ENCODE measurements around the gene RAD51C. TPM values are rescaled to one million over a fixed set of nuclear protein-coding genes. Genes with fewer than 3 reads are reported as not detected.
"Not testable (repeated sequence)": the region's sequence is repeated elsewhere in the genome, so short reads cannot be mapped to it uniquely, and the experiment has no call there.

Gene RAD51C
- total RNA-seq, 2 donors from 2014 or later, result 18.0 to 26.5 TPM

- Mint-ChIP-seq H3K27me3 (ENCODE audit: insufficient read depth) (no peaks in the 10 kb centered on the region), H3K9me3 (peaks cover under 1% of the 10 kb centered on the region), H3K27ac (no peak overlapping the region), H3K36me3 (ENCODE audit: low read depth) (no peaks in the 10 kb centered on the region), H3K4me1 (no peaks in the 10 kb centered on the region), H3K4me3 (no peak overlapping the region)
- Histone ChIP-seq H3K9ac (ENCODE audit: extremely low read depth, low read length, poor library complexity, severe bottlenecking) (no peak overlapping the region), H3K4me3 (ENCODE audit: low read length) (no peak overlapping the region), H3K27me3 (ENCODE audit: control insufficient read depth, insufficient read depth, low read length, poor library complexity, severe bottlenecking) (no peaks in the 10 kb centered on the region), H3K4me1 (ENCODE audit: control insufficient read depth, insufficient read depth, low read length) (no peaks in the 10 kb centered on the region), H3K9me3 (ENCODE audit: control insufficient read depth, low read length) (no peaks in the 10 kb centered on the region), H3K27ac (ENCODE audit: low read depth, low read length) (no peak overlapping the region), H3K36me3 (ENCODE audit: control insufficient read depth, insufficient read depth, low read length) (no peaks in the 10 kb centered on the region)
- WGBS, 2 experiments (ENCODE audit: insufficient coverage in 1 of 2, insufficient read length in 1 of 2), result 80 to 87% methylated on average over 1 to 4 of the region's 4 CpGs
- DNase-seq, result no peak
- TF ChIP-seq CTCF (conservative IDR thresholded peaks at IDR 0.05), result no peak
Observed at GRCh38 chr17:58686980-58687379, 5.4 kb upstream of the RAD51C start.

- Mint-ChIP-seq H3K36me3 (ENCODE audit: low read depth) (no peaks in the 10 kb centered on the region), H3K4me1 (peaks cover 9% of the 10 kb centered on the region), H3K9me3 (peaks cover 4% of the 10 kb centered on the region), H3K27me3 (ENCODE audit: insufficient read depth) (no peaks in the 10 kb centered on the region), H3K4me3 (no peak overlapping the region), H3K27ac (no peak overlapping the region)
- TF ChIP-seq CTCF (conservative IDR thresholded peaks at IDR 0.05), result no peak
- H3K9ac ChIP-seq (ENCODE audit: extremely low read depth, low read length, poor library complexity, severe bottlenecking), result no peak overlapping the region
- no peak for DNase-seq
- no peaks in the 10 kb centered on the region for H3K36me3 ChIP-seq (ENCODE audit: control insufficient read depth, insufficient read depth, low read length)
- H3K4me1 ChIP-seq (ENCODE audit: control insufficient read depth, insufficient read depth, low read length), result no peaks in the 10 kb centered on the region
- H3K9me3 ChIP-seq (ENCODE audit: control insufficient read depth, low read length), result no peaks in the 10 kb centered on the region
- no peak overlapping the region for H3K4me3 ChIP-seq (ENCODE audit: low read length)
- no peaks in the 10 kb centered on the region for H3K27me3 ChIP-seq (ENCODE audit: control insufficient read depth, insufficient read depth, low read length, poor library complexity, severe bottlenecking)
- H3K27ac ChIP-seq (ENCODE audit: low read depth, low read length), result no peak overlapping the region
- 80 to 100% methylated on average over 1 to 2 of the region's 2 CpGs for WGBS, 2 experiments (ENCODE audit: insufficient coverage in 1 of 2, insufficient read length in 1 of 2)
Observed at GRCh38 chr17:58688521-58688920, 3.9 kb upstream of the RAD51C start.

GRCh38 chr17:58690033-58690432 is 2.4 kb upstream of the RAD51C start:
- not testable (repeated sequence) for H3K27ac ChIP-seq (ENCODE audit: low read depth, low read length); H3K9me3 Mint-ChIP-seq; H3K36me3 Mint-ChIP-seq (ENCODE audit: low read depth); H3K27me3 ChIP-seq (ENCODE audit: control insufficient read depth, insufficient read depth, low read length, poor library complexity, severe bottlenecking); H3K4me3 ChIP-seq (ENCODE audit: low read length); H3K27ac Mint-ChIP-seq; H3K4me3 Mint-ChIP-seq; H3K4me1 ChIP-seq (ENCODE audit: control insufficient read depth, insufficient read depth, low read length); H3K9ac ChIP-seq (ENCODE audit: extremely low read depth, low read length, poor library complexity, severe bottlenecking); H3K36me3 ChIP-seq (ENCODE audit: control insufficient read depth, insufficient read depth, low read length); H3K27me3 Mint-ChIP-seq (ENCODE audit: insufficient read depth); H3K9me3 ChIP-seq (ENCODE audit: control insufficient read depth, low read length); DNase-seq
- 93 to 95% methylated on average over 5 of the region's 7 CpGs for WGBS, 2 experiments (ENCODE audit: insufficient coverage in 1 of 2, insufficient read length in 1 of 2)
- H3K4me1 Mint-ChIP-seq, result peaks cover 12% of the 10 kb centered on the region

GRCh38 chr17:58691701-58692238 is 632 bp upstream of the RAD51C start, which contains the start of gene TEX14:
TEX14 (minus strand) TSS chr17:58692045; CDS start chr17:58652001, 40,044 bp downstream.
- peaks cover 8% of the 10 kb centered on the region for H3K36me3 Mint-ChIP-seq (ENCODE audit: low read depth)
- peak within 1 kb of the TSS; percentile 21 for H3K27ac ChIP-seq (ENCODE audit: low read depth, low read length)

More at GRCh38 chr17:58691701-58692238, 632 bp upstream of the RAD51C start, which contains the start of gene TEX14:
- Mint-ChIP-seq H3K4me1 (peaks cover 12% of the 10 kb centered on the region), H3K27ac (peak within 1 kb of the TSS; percentile 69), H3K27me3 (ENCODE audit: insufficient read depth) (no peaks in the 10 kb centered on the region), H3K9me3 (peaks cover 4% of the 10 kb centered on the region), H3K4me3 (peak within 1 kb of the TSS; percentile 68)
- WGBS, 2 experiments (ENCODE audit: insufficient coverage in 1 of 2, insufficient read length in 1 of 2), result 92 to 100% methylated on average over 5 to 19 of the region's 19 CpGs
- Histone ChIP-seq H3K9ac (ENCODE audit: extremely low read depth, low read length, poor library complexity, severe bottlenecking) (peak within 1 kb of the TSS; percentile 71), H3K27me3 (ENCODE audit: control insufficient read depth, insufficient read depth, low read length, poor library complexity, severe bottlenecking) (no peaks in the 10 kb centered on the region), H3K36me3 (ENCODE audit: control insufficient read depth, insufficient read depth, low read length) (peaks cover 7% of the 10 kb centered on the region), H3K9me3 (ENCODE audit: control insufficient read depth, low read length) (no peaks in the 10 kb centered on the region), H3K4me3 (ENCODE audit: low read length) (peak within 1 kb of the TSS; percentile 87), H3K4me1 (ENCODE audit: control insufficient read depth, insufficient read depth, low read length) (no peaks in the 10 kb centered on the region)
- DNase-seq, result no peak
- TF ChIP-seq CTCF (conservative IDR thresholded peaks at IDR 0.05), result no peak

All from endodermal cell (in vitro differentiated cells).